ENCODE data around the gene HERC5.
"Not testable (repeated sequence)": the region's sequence is repeated elsewhere in the genome, so short reads cannot be mapped to it uniquely, and the experiment has no call there.

- TF ChIP-seq POLR2A, CTCF, EP300 (IDR thresholded peaks at IDR 0.05): not testable (repeated sequence)
Measured at GRCh38 chr4:88437873-88438272, 19.0 kb upstream of the HERC5 start.
